Measurements from ENCODE around the gene ZCCHC3.

- TF ChIP-seq ATF1 (CRISPR knock-in tag; IDR thresholded peaks at IDR 0.05) (no peak), TEAD4 (CRISPR knock-in tag; IDR thresholded peaks at IDR 0.05) (no peak), CTCF (IDR thresholded peaks at IDR 0.05) (no peak), JUN (CRISPR knock-in tag; IDR thresholded peaks at IDR 0.05) (no peak), TP53 (CRISPR knock-in tag; IDR thresholded peaks at IDR 0.05) (no peak), JAZF1 (CRISPR knock-in tag; IDR thresholded peaks at IDR 0.05) (no peak), CBFB (CRISPR knock-in tag; IDR thresholded peaks at IDR 0.05; ENCODE audit: low read depth) (no peak), ELF4 (CRISPR knock-in tag; IDR thresholded peaks at IDR 0.05; ENCODE audit: low read depth) (no peak), HMGXB4 (CRISPR knock-in tag; IDR thresholded peaks at IDR 0.05) (no peak), NR1H2 (CRISPR knock-in tag; IDR thresholded peaks at IDR 0.05) (no peak), CREB1 (CRISPR knock-in tag; IDR thresholded peaks at IDR 0.05) (no peak), ZNF512 (CRISPR knock-in tag; IDR thresholded peaks at IDR 0.05; ENCODE audit: borderline replicate concordance) (no peak), GABPB1 (CRISPR knock-in tag; IDR thresholded peaks at IDR 0.05) (no peak)
These were observed 46.0 kb upstream of the ZCCHC3 start for GRCh38 chr20:251354-251753.

Data from WTC11 (cell line).